ENCODE data around the gene GRAMD4.

GRCh38 chr22:46660604-46661201 is 40.5 kb downstream of the GRAMD4 start:
- TF ChIP-seq SIN3A (IDR thresholded peaks at IDR 0.05; ENCODE audit: borderline replicate concordance, insufficient read depth, low read length) (no peak), POLR2AphosphoS5 (IDR thresholded peaks at IDR 0.05; ENCODE audit: low read depth, low read length) (no peak), TAF1 (IDR thresholded peaks at IDR 0.05; ENCODE audit: borderline replicate concordance, insufficient read depth, low read length) (no peak)
- TF ChIP-seq, protein P1, sequence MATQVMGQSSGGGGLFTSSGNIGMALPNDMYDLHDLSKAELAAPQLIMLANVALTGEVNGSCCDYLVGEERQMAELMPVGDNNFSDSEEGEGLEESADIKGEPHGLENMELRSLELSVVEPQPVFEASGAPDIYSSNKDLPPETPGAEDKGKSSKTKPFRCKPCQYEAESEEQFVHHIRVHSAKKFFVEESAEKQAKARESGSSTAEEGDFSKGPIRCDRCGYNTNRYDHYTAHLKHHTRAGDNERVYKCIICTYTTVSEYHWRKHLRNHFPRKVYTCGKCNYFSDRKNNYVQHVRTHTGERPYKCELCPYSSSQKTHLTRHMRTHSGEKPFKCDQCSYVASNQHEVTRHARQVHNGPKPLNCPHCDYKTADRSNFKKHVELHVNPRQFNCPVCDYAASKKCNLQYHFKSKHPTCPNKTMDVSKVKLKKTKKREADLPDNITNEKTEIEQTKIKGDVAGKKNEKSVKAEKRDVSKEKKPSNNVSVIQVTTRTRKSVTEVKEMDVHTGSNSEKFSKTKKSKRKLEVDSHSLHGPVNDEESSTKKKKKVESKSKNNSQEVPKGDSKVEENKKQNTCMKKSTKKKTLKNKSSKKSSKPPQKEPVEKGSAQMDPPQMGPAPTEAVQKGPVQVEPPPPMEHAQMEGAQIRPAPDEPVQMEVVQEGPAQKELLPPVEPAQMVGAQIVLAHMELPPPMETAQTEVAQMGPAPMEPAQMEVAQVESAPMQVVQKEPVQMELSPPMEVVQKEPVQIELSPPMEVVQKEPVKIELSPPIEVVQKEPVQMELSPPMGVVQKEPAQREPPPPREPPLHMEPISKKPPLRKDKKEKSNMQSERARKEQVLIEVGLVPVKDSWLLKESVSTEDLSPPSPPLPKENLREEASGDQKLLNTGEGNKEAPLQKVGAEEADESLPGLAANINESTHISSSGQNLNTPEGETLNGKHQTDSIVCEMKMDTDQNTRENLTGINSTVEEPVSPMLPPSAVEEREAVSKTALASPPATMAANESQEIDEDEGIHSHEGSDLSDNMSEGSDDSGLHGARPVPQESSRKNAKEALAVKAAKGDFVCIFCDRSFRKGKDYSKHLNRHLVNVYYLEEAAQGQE (IDR thresholded peaks at IDR 0.05; ENCODE audit: insufficient read depth in 1 of 2, low read depth in 2 of 2, low read length in 2 of 2), result no peak

All from PFSK-1 (cell line).